WERI-Rb-1 (cell line): ENCODE results near the gene TMEM147.
A peak's percentile ranks its signal among the peaks of the same experiment; 100 is the strongest.

Experiments
- DNase-seq: peaks from one replicate; pipeline ENCODE4 v3.0.0-alpha.2; 2020
- H3K27ac ChIP-seq: fragments of 250-450 bp; sonication (Bioruptor Pico); 2 replicates; pipeline ENCODE4 v1.5.1; 2020; ENCODE audit warnings: mild to moderate bottlenecking, moderate library complexity
- H3K27me3 ChIP-seq: fragments of 250-450 bp; sonication (Bioruptor Pico); 2 replicates; pipeline ENCODE4 v1.5.1; 2021; ENCODE audit warnings: mild to moderate bottlenecking, low read depth, moderate library complexity; ENCODE audit not compliant: insufficient read depth, severe bottlenecking
- H3K36me3 ChIP-seq: fragments of 250-450 bp; sonication (Bioruptor Pico); 2 replicates; pipeline ENCODE4 v1.5.1; 2020; ENCODE audit warnings: mild to moderate bottlenecking, moderate library complexity
- H3K4me3 ChIP-seq: 2 replicates; pipeline ENCODE4 v1.5.1; 2011; ENCODE audit warnings: low read depth, mild to moderate bottlenecking, control low read depth, low read length
- H3K9me3 ChIP-seq: fragments of 250-450 bp; sonication (Bioruptor Pico); 2 replicates; pipeline ENCODE4 v1.5.1; 2021; ENCODE audit warnings: mild to moderate bottlenecking, moderate library complexity; ENCODE audit not compliant: severe bottlenecking
- CTCF ChIP-seq: IDR thresholded peaks from 2 replicates; pipeline ENCODE4 v1.5.1; 2011; ENCODE audit warnings: low read depth, mild to moderate bottlenecking, control low read depth, inconsistent platforms, low read length

TMEM147 gene

GRCh38 chr19:35539850-35540249, 5.6 kb upstream of the TMEM147 start:
- Histone ChIP-seq H3K36me3 (no peaks in the 10 kb centered on the region), H3K27ac (no peak overlapping the region), H3K4me3 (no peak overlapping the region), H3K27me3 (no peaks in the 10 kb centered on the region), H3K9me3 (no peaks in the 10 kb centered on the region)
- no peak for TF ChIP-seq CTCF
- no peak for DNase-seq

GRCh38 chr19:35540356-35540927, 5.0 kb upstream of the TMEM147 start:
- no peak overlapping the region for H3K27ac ChIP-seq
- no peak overlapping the region for H3K4me3 ChIP-seq
- no peak for DNase-seq
- TF ChIP-seq CTCF = no peak
- H3K27me3 ChIP-seq = no peaks in the 10 kb centered on the region
- no peaks in the 10 kb centered on the region for H3K9me3 ChIP-seq
- H3K36me3 ChIP-seq = no peaks in the 10 kb centered on the region

GRCh38 chr19:35542209-35542608, 3.2 kb upstream of the TMEM147 start:
- no peaks in the 10 kb centered on the region for H3K27me3 ChIP-seq
- H3K4me3 ChIP-seq = no peak overlapping the region
- TF ChIP-seq CTCF = no peak
- no peak overlapping the region for H3K27ac ChIP-seq
- peaks cover 3% of the 10 kb centered on the region; the same call in 1 of the 2 replicates for H3K36me3 ChIP-seq
- no peaks in the 10 kb centered on the region for H3K9me3 ChIP-seq
- DNase-seq = no peak

GRCh38 chr19:35543280-35544109, 1.9 kb upstream of the TMEM147 start:
- Histone ChIP-seq H3K27me3 (no peaks in the 10 kb centered on the region), H3K36me3 (peaks cover 6% of the 10 kb centered on the region; the same call in 1 of the 2 replicates), H3K9me3 (no peaks in the 10 kb centered on the region), H3K27ac (no peak overlapping the region), H3K4me3 (no peak overlapping the region)
- TF ChIP-seq CTCF = no peak
- no peak for DNase-seq

- Histone ChIP-seq H3K4me3 (peak overlapping the region; percentile 88), H3K36me3 (peaks cover 6% of the 10 kb centered on the region; the same call in 1 of the 2 replicates), H3K27ac (no peak overlapping the region), H3K9me3 (no peaks in the 10 kb centered on the region), H3K27me3 (no peaks in the 10 kb centered on the region)
- TF ChIP-seq CTCF = no peak
- no peak for DNase-seq
Observed at GRCh38 chr19:35544110-35544802, 1.2 kb upstream of the TMEM147 start.
